ENCODE measurements around the gene EEFSEC. TPM values are rescaled to one million over a fixed set of nuclear protein-coding genes. Genes with fewer than 3 reads are reported as not detected.

Gene EEFSEC
- total RNA-seq, 1 experiment from 2014 or later: 10.6 TPM

DNA sequence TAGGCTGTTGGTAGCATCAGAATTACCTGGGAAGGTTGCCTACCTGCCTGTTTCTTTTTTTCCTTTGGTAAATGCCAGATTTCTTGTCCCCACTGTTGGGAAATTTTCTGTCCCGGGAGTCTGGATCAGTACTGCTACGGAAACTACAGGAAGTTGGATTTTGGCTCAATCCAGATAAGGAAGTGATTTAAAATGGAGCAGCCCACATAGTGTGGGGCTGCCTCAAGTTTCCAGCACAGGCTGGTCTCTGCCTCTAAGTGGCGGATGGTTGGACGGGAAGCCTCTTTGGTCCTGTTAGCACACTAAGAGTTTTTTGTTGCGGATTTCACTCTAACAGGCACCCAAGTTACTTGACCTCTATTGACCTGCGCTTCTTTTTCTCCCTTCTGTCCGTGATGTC is 54.7 kb downstream of the EEFSEC start:
- no peak overlapping the region for H3K27ac ChIP-seq
- no peaks in the 10 kb centered on the region for H3K4me1 ChIP-seq
- H3K27me3 ChIP-seq: no peaks in the 10 kb centered on the region
- no peak for DNase-seq
- H3K36me3 ChIP-seq: no peaks in the 10 kb centered on the region
- H3K4me3 ChIP-seq: no peak overlapping the region
- H3K9me3 ChIP-seq (replicated peaks): no peaks in the 10 kb centered on the region

DNA sequence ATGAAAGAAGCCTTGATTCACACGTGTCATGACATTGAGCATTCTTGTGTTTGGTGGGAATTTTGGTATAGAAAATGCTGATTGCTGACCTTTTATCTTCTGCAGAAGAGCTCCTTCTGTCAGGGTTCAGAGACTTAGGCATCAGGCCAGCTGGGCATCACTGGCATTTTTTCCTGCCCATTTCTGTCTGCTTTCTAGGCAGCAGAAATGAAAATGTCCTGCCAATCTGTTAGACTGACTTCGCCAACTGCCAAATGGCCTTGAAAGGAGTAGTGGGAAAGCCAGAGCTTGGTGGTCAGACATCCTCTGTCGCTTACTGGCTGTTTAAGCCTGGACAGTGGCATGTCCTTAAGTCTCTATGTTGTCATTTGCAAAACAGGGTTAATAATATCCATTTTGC is 57.4 kb downstream of the EEFSEC start:
- DNase-seq: no peak
- H3K36me3 ChIP-seq: no peaks in the 10 kb centered on the region
- H3K27ac ChIP-seq: no peak overlapping the region
- H3K4me3 ChIP-seq: no peak overlapping the region
- H3K9me3 ChIP-seq (replicated peaks): no peaks in the 10 kb centered on the region
- H3K4me1 ChIP-seq: no peaks in the 10 kb centered on the region
- H3K27me3 ChIP-seq: no peaks in the 10 kb centered on the region

DNA sequence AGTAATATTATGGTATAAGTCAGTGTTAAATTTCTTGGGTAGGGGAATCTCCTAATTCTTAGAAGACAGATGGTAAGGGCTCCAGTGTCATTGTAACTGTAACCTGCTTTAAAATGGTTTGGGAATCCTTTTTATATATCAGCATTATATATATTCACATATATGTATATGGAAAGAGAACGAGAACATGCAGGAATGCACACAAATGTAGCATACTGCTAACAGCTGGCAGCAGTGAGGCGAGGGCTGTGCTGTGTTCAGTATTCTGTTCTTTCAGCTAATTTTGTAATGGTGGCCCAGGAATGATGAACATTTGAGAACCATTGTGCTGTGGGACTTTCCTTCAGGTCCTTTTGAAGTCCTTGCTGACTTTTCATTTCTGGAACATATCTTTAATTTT is 60.8 kb downstream of the EEFSEC start:
- Histone ChIP-seq H3K27me3 (no peaks in the 10 kb centered on the region), H3K9me3 (replicated peaks) (no peaks in the 10 kb centered on the region), H3K4me1 (peaks cover 19% of the 10 kb centered on the region), H3K4me3 (no peak overlapping the region), H3K27ac (no peak overlapping the region), H3K36me3 (no peaks in the 10 kb centered on the region)
- DNase-seq: no peak

DNA sequence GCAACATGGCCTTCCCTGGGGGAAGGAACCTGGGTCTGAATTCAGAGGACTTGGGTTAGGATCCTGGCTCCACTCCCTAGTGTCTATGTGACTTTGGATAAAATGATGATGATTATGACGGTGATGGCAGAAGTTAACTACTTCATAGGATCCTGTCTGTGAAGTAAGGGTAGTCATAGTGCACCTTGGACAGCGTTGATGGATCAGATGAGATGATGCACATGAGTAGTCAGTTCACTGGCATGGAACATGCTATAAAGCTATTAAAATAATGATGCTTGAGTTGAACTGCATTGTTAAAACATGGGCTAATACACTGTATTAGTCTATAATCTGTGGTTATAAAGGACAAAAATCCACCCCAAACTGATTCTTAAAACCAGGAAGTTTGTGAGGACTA is 62.0 kb downstream of the EEFSEC start:
- no peak for DNase-seq
- no peak overlapping the region for H3K4me3 ChIP-seq
- H3K27me3 ChIP-seq: no peaks in the 10 kb centered on the region
- H3K4me1 ChIP-seq: peaks cover 19% of the 10 kb centered on the region
- H3K27ac ChIP-seq: no peak overlapping the region
- H3K36me3 ChIP-seq: no peaks in the 10 kb centered on the region
- no peaks in the 10 kb centered on the region for H3K9me3 ChIP-seq (replicated peaks)

DNA sequence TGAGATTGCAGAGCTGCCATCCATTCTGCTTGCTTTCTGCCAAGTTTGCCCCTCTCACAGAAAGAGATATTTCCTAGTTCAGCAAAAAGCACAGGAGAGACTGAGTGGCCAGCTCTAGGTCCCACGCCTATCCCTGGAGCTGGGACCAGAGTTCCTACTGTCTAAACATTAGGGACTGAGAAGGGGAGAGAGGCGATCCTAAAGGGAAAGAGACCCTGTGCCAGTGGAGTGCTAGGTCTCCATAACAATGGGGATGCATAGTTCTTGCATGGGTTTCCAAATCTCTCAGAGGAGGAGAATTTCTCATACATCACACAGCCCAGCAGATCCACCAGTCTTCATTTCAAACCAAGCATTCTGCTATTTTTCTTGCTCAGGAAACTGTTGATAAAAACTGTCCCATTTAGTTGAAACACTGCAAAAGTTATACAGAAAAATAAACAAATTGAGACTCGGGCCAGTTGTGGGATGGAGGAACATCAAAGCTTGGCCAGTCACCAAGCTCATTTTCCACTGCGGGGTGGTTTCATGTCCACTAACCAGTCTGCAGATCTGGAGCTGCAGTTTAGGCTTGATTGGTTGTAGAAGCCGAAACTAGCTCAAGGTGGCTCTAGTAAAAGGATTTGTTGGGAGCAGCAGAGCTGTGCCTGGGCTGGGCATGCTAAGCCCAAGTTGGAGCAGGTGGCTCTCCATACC is 62.7 kb downstream of the EEFSEC start:
- Histone ChIP-seq H3K4me1 (peaks cover 19% of the 10 kb centered on the region), H3K9me3 (replicated peaks) (no peaks in the 10 kb centered on the region), H3K27ac (no peak overlapping the region), H3K36me3 (no peaks in the 10 kb centered on the region), H3K27me3 (no peaks in the 10 kb centered on the region), H3K4me3 (no peak overlapping the region)
- DNase-seq: no peak

DNA sequence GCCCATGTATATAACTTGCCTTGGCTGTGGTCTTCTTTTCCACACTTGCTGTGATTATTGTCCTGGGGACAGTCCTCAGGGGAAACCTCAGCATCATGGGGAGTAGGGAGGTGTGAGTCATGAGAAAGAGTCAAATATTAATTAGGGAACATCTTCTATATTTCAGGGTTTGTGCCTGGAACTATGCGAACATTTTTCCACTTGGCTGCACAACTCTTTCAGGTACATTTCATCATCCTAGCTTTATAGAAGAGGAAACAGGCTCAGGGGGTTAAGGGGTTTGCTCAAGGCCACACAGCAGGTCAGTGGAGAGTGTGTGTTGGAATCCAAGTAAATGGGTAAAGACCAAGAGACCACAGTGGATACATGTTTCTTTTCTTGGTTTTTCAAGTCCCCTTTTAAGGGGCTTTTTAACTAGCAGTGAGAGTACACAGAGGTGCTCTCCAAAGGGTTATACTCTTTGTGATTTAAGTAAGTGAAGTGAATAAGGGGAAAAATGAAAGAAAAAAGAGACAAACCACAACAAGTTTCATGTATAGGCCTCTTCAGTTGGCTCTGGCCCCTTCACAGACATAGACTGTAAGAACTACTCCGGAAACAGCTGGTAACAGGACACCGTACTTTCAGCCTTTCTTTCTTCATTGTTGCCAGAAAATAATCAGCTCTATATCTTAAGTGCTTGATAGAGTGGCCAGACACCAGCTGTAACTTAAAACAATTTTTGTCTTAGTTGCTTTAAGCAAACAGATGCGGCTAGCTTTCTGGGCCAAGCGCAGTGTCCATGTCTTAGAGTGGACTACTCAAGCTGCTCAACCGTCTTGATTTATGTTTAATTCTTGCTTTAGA is 64.6 kb downstream of the EEFSEC start:
- peak; percentile 16 to 63 for DNase-seq
- H3K27me3 ChIP-seq: no peaks in the 10 kb centered on the region
- H3K9me3 ChIP-seq (replicated peaks): peaks cover 9% of the 10 kb centered on the region
- H3K27ac ChIP-seq: peak overlapping the region; percentile 32
- H3K4me3 ChIP-seq: no peak overlapping the region
- H3K36me3 ChIP-seq: no peaks in the 10 kb centered on the region
- peaks cover 19% of the 10 kb centered on the region for H3K4me1 ChIP-seq

DNA sequence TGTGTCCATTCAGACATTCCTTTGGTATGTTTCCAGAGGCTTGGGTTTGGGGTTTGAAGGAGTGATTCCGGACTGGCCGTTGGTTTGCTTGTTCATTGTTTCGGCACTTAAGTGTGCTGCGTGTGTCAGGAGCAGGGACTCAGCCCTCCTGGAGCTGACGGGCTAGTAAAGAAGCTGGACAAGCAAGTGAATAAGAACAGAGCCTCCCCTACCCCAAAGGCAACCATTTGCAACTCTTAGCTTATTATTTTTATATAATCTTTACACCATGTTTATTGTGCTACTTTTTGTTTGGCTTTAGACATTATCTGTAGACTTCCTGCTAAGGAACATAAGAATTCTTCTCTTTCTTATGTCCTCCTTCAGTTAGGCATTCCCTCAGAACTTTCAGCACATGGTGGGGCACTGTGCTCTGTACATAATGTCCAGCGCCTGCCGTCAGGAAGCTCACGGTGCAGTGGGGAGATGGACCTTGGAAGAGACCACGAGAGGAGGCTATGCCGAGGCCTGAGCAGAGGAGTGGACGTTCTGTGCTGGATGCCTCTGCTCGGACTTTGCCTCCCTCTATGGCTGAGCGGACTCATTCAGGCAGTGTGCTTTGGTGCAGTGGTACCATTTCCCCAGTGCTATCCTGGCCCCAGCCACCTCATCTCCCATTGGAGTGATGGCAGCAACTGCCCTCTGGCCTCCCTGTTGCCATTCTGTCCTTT is 65.4 kb downstream of the EEFSEC start:
- H3K27ac ChIP-seq: peak overlapping the region; percentile 32

DNA sequence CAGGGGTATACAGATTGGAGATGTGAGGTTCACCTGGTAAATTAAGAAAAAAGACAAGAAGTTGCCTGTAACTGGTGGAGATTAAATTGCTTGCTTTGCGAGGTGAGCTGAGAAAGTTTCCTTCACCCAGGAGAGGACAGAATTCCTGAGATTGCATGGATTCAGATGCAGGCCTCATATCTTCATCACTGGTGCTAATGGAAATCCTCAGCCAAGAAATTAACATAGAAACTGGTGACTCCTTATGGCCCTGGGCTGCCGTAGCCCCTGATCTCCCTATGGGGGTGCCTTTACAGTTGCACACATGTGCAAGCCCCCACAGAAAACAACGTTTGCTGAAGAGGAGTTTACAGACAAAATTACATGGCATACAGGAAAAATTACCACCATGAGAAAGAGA is 68.0 kb downstream of the EEFSEC start:
- no peak overlapping the region for H3K4me3 ChIP-seq
- no peak overlapping the region for H3K27ac ChIP-seq
- no peaks in the 10 kb centered on the region for H3K36me3 ChIP-seq
- H3K4me1 ChIP-seq: peaks cover 19% of the 10 kb centered on the region
- peaks cover 15% of the 10 kb centered on the region for H3K9me3 ChIP-seq (replicated peaks)
- H3K27me3 ChIP-seq: no peaks in the 10 kb centered on the region
- no peak for DNase-seq

More for the DNA sequence above, 65.4 kb downstream of the EEFSEC start:
- Histone ChIP-seq H3K27me3 (no peaks in the 10 kb centered on the region), H3K9me3 (replicated peaks) (peaks cover 15% of the 10 kb centered on the region), H3K4me3 (no peak overlapping the region), H3K36me3 (no peaks in the 10 kb centered on the region), H3K4me1 (peaks cover 19% of the 10 kb centered on the region)
- peak in 1 of 2 experiments; percentile 14 for DNase-seq

DNA sequence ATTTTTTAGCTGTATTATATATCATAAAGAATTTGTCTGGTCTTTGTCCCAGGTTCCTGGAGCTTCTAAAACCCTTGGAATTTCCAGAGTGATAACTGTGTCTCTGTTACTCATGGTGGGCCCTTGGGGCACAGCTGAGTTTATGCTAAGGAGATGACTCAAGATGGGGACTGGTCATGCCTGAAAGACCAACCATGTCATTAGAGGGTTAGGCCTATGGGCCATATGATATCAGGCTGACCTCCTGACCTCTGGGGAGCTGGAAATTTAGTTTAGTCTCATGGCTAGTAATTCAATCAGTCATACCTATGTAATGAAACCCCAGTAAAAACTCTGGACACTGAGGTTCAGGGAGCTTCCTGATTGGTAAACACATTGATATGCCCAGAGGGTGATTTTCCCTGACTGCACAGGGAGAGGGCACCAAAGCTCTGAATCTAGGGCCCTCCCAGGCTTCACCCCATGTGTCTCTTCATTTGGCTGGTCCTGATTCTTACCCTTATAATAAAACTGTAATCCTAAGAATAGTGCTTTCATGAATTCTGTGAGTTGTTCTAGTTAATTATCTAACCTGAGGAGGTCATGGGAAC is 69.6 kb downstream of the EEFSEC start:
- H3K9me3 ChIP-seq (replicated peaks): peaks cover 15% of the 10 kb centered on the region
- H3K36me3 ChIP-seq: no peaks in the 10 kb centered on the region
- no peak for DNase-seq
- H3K27me3 ChIP-seq: no peaks in the 10 kb centered on the region
- H3K4me3 ChIP-seq: no peak overlapping the region
- no peak overlapping the region for H3K27ac ChIP-seq
- peaks cover 12% of the 10 kb centered on the region for H3K4me1 ChIP-seq

DNA sequence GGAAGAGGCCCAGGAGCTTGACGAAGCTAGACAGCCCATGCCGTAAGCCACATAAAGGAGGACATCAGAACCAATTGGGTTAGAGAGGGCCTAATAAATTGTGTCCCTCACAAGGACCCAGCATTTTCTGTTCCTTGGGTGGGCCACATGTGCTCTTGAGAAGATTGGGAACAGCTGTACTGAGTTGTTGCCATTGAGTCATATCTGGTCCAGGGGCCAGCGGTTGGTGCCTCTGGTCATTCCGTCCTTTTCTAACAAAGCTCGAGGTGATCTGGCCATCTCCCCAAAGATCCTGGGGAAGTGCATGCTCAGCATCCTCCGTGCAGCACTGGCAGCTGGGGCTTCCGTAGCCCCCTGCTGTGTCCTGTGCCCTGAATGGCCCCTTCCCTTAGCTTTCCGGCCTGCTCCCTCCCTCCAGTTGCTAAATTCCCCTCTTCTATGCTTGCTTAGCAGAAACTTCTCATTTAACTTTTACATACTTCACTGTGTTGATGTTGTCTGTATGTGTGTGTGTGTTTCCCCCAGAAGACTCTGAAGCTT is 73.0 kb downstream of the EEFSEC start:
- no peak for DNase-seq
- no peak overlapping the region for H3K4me3 ChIP-seq
- H3K27ac ChIP-seq: no peak overlapping the region
- H3K4me1 ChIP-seq: no peaks in the 10 kb centered on the region
- no peaks in the 10 kb centered on the region for H3K27me3 ChIP-seq
- no peaks in the 10 kb centered on the region for H3K36me3 ChIP-seq
- H3K9me3 ChIP-seq (replicated peaks): peaks cover 15% of the 10 kb centered on the region

DNA sequence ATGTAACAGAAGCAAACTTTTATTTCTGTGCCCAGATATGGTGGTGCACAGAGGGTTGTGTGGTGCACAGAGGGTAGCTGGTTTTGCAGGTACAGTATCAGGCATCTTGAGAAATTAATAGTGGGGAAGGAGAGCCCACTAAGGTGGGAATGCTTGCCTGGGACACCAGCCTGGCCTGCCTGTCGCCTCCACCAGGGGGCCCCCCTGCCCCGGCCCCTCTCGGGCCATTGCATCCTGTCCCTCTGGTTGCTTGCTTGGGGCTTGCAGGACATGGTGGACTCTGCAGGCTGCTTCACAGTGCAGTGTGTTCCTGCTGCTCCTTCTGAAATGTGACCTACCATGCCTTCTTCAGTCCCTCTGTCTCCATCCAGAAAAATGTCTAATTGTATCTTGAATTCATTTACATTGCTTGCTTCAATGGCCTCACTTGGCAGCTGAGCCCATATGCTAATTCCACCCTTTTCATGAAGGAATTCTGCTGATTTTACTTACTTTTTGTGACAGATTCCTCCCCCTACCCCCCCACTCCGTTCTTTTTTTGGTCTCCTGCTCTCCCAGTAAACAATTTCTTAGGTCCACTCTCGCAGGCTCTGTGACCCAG is 73.6 kb downstream of the EEFSEC start:
- no peaks in the 10 kb centered on the region for H3K4me1 ChIP-seq
- no peaks in the 10 kb centered on the region for H3K36me3 ChIP-seq
- H3K4me3 ChIP-seq: no peak overlapping the region
- H3K27ac ChIP-seq: no peak overlapping the region
- peaks cover 15% of the 10 kb centered on the region for H3K9me3 ChIP-seq (replicated peaks)
- peak; percentile 31 to 52 for DNase-seq
- H3K27me3 ChIP-seq: no peaks in the 10 kb centered on the region

DNA sequence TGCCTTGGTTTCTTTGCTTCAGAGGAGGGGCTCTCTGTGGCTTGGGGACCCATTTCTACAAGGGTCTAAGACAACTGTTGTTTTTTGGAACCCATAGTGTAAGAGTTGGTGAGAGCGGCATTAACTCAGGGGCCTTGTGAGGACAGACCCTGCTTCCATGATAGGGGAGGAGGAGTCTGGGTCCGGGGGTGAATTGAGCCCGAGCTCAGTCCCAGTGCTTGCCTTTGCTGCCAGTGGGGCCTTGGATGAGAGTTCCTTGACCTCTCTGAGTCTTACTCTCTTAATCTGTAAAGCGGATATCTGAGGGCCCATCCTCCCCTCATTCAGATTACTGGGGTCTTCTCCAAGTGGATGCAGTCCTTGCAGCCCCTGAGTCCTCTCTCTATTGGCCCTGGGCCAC is 74.2 kb downstream of the EEFSEC start:
- Histone ChIP-seq H3K4me1 (no peaks in the 10 kb centered on the region), H3K27ac (no peak overlapping the region), H3K36me3 (no peaks in the 10 kb centered on the region), H3K27me3 (no peaks in the 10 kb centered on the region), H3K4me3 (no peak overlapping the region), H3K9me3 (replicated peaks) (peaks cover 10% of the 10 kb centered on the region)
- DNase-seq: no peak

DNA sequence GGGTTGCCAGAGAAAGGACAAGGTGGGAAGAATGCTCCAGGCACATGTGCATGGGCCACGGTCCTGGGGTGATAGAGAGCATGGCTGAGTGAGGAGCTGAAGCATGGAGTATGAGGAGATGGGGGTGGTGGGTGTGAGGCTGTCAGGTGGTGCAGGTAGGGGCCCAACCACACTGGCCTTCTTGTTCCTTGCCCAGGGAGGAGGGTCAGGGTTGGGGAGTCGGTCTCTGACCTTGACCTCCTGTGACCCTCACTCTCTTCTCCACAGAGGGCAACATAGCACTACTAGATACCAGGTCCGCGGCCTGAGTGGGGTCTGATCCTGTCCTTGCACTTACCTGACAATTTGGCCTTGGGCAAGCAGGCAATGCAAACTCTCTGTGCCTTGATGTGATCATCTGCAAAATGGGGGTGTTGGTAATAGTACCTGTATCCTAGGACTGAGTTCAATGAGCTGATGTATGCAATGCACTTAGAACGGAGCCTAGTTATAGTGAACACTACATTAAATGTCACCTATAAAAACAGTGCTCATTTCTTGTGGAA is 75.2 kb downstream of the EEFSEC start:
- Histone ChIP-seq H3K27me3 (no peaks in the 10 kb centered on the region), H3K4me3 (no peak overlapping the region), H3K27ac (no peak overlapping the region), H3K36me3 (no peaks in the 10 kb centered on the region), H3K9me3 (replicated peaks) (peaks cover under 1% of the 10 kb centered on the region), H3K4me1 (no peaks in the 10 kb centered on the region)
- DNase-seq: no peak
